Keratinocyte (primary cell): ENCODE data around the gene TAF4B. TPM values are rescaled to one million over a fixed set of nuclear protein-coding genes. Genes with fewer than 3 reads are reported as not detected.

Experiments
- DNase-seq: peaks from one replicate; pipeline ENCODE4 v3.0.0-alpha.2; 2011; ENCODE audit warnings: low read depth, missing footprints, low spot score
- FAIRE-seq: peaks from 2 replicates; lab custom pipeline; 2011; peaks lifted over from hg19 to GRCh38; lab: Jason Lieb, UNC
- H2AFZ ChIP-seq: 2 replicates; pipeline ENCODE4 v1.6.0; 2012; ENCODE audit warnings: low read length, control low read depth, inconsistent platforms; ENCODE audit not compliant: control insufficient read depth
- H3K27ac ChIP-seq: 2 replicates; pipeline ENCODE4 v1.5.1; 2011; ENCODE audit warnings: low read length; ENCODE audit not compliant: control insufficient read depth, insufficient read depth
- H3K27me3 ChIP-seq: 3 replicates; pipeline ENCODE4 v1.6.0; 2011; ENCODE audit warnings: low read length; ENCODE audit not compliant: control insufficient read depth, insufficient read depth; ENCODE audit errors: extremely low read depth
- H3K36me3 ChIP-seq, 2 experiments: 2 replicates in 1 of 2; 3 replicates in 1 of 2; pipeline ENCODE4 v1.5.1; 2011; ENCODE audit warnings: low read length in 2 of 2, mild to moderate bottlenecking in 1 of 2; ENCODE audit not compliant: control insufficient read depth in 2 of 2, insufficient read depth in 2 of 2; ENCODE audit errors: extremely low read depth in 1 of 2
- H3K4me1 ChIP-seq: 3 replicates; pipeline ENCODE4 v1.5.1; 2011; ENCODE audit warnings: low read length; ENCODE audit not compliant: control insufficient read depth, insufficient read depth; ENCODE audit errors: extremely low read depth
- H3K4me2 ChIP-seq: 3 replicates; pipeline ENCODE4 v1.6.0; 2011; ENCODE audit warnings: low read depth, low read length; ENCODE audit not compliant: control insufficient read depth, insufficient read depth; ENCODE audit errors: extremely low read depth
- H3K4me3 ChIP-seq, 3 experiments: fragments of 200-600 bp in 1 of 3; sonication (generic) in 1 of 3; 2 replicates in 2 of 3; 3 replicates in 1 of 3; pipeline ENCODE4 v1.5.1; 2011 to 2016; ENCODE audit warnings: low read length in 3 of 3, mild to moderate bottlenecking in 3 of 3, control low read depth in 2 of 3, inconsistent platforms in 1 of 3, low read depth in 1 of 3, mixed read lengths in 1 of 3, mixed run types in 1 of 3, moderate library complexity in 1 of 3; ENCODE audit not compliant: control insufficient read depth in 2 of 3, insufficient read depth in 2 of 3; ENCODE audit errors: extremely low read depth in 1 of 3
- H3K79me2 ChIP-seq: 2 replicates; pipeline ENCODE4 v1.6.0; 2012; ENCODE audit warnings: low read length; ENCODE audit not compliant: control insufficient read depth, insufficient read depth
- H3K9ac ChIP-seq: 3 replicates; pipeline ENCODE4 v1.6.0; 2011; ENCODE audit warnings: low read length; ENCODE audit not compliant: control insufficient read depth, insufficient read depth; ENCODE audit errors: extremely low read depth
- H3K9me1 ChIP-seq: 3 replicates; pipeline ENCODE4 v1.6.0; 2011; ENCODE audit warnings: low read length; ENCODE audit not compliant: control insufficient read depth, insufficient read depth; ENCODE audit errors: extremely low read depth
- H3K9me3 ChIP-seq: 2 replicates; pipeline ENCODE4 v1.5.1; 2012; ENCODE audit warnings: low read depth, low read length; ENCODE audit not compliant: control insufficient read depth
- H4K20me1 ChIP-seq: 3 replicates; pipeline ENCODE4 v1.6.0; 2011; ENCODE audit warnings: low read length; ENCODE audit not compliant: control insufficient read depth, insufficient read depth; ENCODE audit errors: extremely low read depth
- CTCF ChIP-seq, 3 experiments: IDR thresholded peaks in 1 of 3; conservative IDR thresholded peaks in 1 of 3; optimal IDR thresholded peaks in 1 of 3; 2 replicates in 2 of 3; 3 replicates in 1 of 3; pipeline versions ENCODE3 to v1.5.1; 2011; ENCODE audit warnings: low read length in 3 of 3, mild to moderate bottlenecking in 3 of 3, moderate library complexity in 2 of 3, control low read depth in 1 of 3, inconsistent platforms in 1 of 3; ENCODE audit not compliant: insufficient read depth in 2 of 3; ENCODE audit errors: extremely low read depth in 1 of 3
- EZH2 ChIP-seq: IDR thresholded peaks from one replicate; pipeline ENCODE4 v1.6.1; 2012; ENCODE audit warnings: inconsistent platforms, mild to moderate bottlenecking, low read length, moderate library complexity
- dilution Hi-C: fragments of 300-500 bp; cut with MboI; formaldehyde crosslinking; loops from one replicate; pipeline ENCODE4 v1.7.0; 2020; ENCODE audit warnings: low sequenced_read_pairs; ENCODE audit not compliant: extremely low pct_ligation_motif_present
- polyA plus RNA-seq, 5 experiments: library from polyadenylated mRNA; depleted of rRNA in 3 of 5; stranded (reverse) in 3 of 5; stranded (forward) in 1 of 5; unstranded in 1 of 5; fragments of >200 nt; gene quantifications; 1 replicate in 1 of 5; 2 replicates in 3 of 5; 3 replicates in 1 of 5; pipeline versions ENCODE4 v1.2.1 to v1.2.3, GENCODE V29; 2011 to 2012; ENCODE audit warnings: missing spikeins in 2 of 5, low read depth in 1 of 5, low replicate concordance in 1 of 5

The TAF4B gene
- polyA plus RNA-seq, 1 donor (not counting 4 experiments of a cell fraction or from before 2014, with no cell fraction given) = 5.9 TPM

- no peak for DNase-seq
- no peak overlapping the region for H3K4me3 ChIP-seq
- H3K9me1 ChIP-seq = no peaks in the 10 kb centered on the region
- dilution Hi-C loops = no loop called here
- H3K9me3 ChIP-seq = no peaks in the 10 kb centered on the region
- no peak overlapping the region for H2AFZ ChIP-seq
- H3K79me2 ChIP-seq = peaks cover 4% of the 10 kb centered on the region
- no peak overlapping the region for H3K27ac ChIP-seq
- FAIRE-seq = no peak
- no peaks in the 10 kb centered on the region for H3K27me3 ChIP-seq
- H3K4me1 ChIP-seq = no peaks in the 10 kb centered on the region
- H3K4me2 ChIP-seq = no peak overlapping the region
- H3K36me3 ChIP-seq = no peaks in the 10 kb centered on the region
- H4K20me1 ChIP-seq = no peaks in the 10 kb centered on the region
- no peak overlapping the region for H3K9ac ChIP-seq
- no peak for TF ChIP-seq CTCF (optimal IDR thresholded peaks at IDR 0.05 in 1 of 3, IDR thresholded peaks at IDR 0.05 in 1 of 3, conservative IDR thresholded peaks at IDR 0.05 in 1 of 3; ENCODE audit: extremely low read depth in 1 of 3, insufficient read depth in 2 of 3, low read length in 3 of 3)
- no peak for TF ChIP-seq EZH2
Observed at GRCh38 chr18:26262156-26262555, 35.9 kb downstream of the TAF4B start.

GRCh38 chr18:26267357-26267930 is 41.2 kb downstream of the TAF4B start:
- Histone ChIP-seq H3K36me3 (no peaks in the 10 kb centered on the region), H4K20me1 (no peaks in the 10 kb centered on the region), H3K9ac (no peak overlapping the region), H3K79me2 (peaks cover 2% of the 10 kb centered on the region), H3K9me3 (no peaks in the 10 kb centered on the region), H3K4me2 (no peak overlapping the region), H3K4me3 (no peak overlapping the region), H3K9me1 (no peaks in the 10 kb centered on the region), H3K27ac (no peak overlapping the region), H3K4me1 (peaks cover 2% of the 10 kb centered on the region), H2AFZ (no peak overlapping the region), H3K27me3 (no peaks in the 10 kb centered on the region)
- dilution Hi-C loops = no loop called here
- DNase-seq (no peak), FAIRE-seq (no peak)
- no peak for TF ChIP-seq EZH2
- no peak for TF ChIP-seq CTCF (optimal IDR thresholded peaks at IDR 0.05 in 1 of 3, IDR thresholded peaks at IDR 0.05 in 1 of 3, conservative IDR thresholded peaks at IDR 0.05 in 1 of 3; ENCODE audit: extremely low read depth in 1 of 3, insufficient read depth in 2 of 3, low read length in 3 of 3)
